ENCODE data around the gene IL6. TPM values are rescaled to one million over a fixed set of nuclear protein-coding genes. Genes with fewer than 3 reads are reported as not detected.

The IL6 gene
- total and polyA plus RNA-seq, 10 of the 15 experiments (the other 5 are each of a cell fraction or from before 2014, with no cell fraction given): not detected

GRCh38 chr7:22730921-22731654 is 4.1 kb downstream of the IL6 start:
- POLR2A ChIA-PET: no interaction called here
- H3K9me3 ChIP-seq (replicated peaks; ENCODE audit: control insufficient read depth, insufficient read depth, low read length): no peaks in the 10 kb centered on the region; the same call in 2 of the 3 replicates
- peaks cover 5% of the 10 kb centered on the region in 2 experiments for H3K27me3 ChIP-seq (replicated peaks in 1 of 2; ENCODE audit: control insufficient read depth in 2 of 2, insufficient read depth in 2 of 2, low read length in 1 of 2)
- H3K36me3 ChIP-seq (ENCODE audit: control insufficient read depth in 2 of 2, insufficient read depth in 2 of 2, low read length in 1 of 2): no peaks in the 10 kb centered on the region
- no peaks in the 10 kb centered on the region for H4K20me1 ChIP-seq (ENCODE audit: control insufficient read depth, insufficient read depth)
- ATAC-seq (no peak), DNase-seq (ENCODE audit: low read depth, low spot score) (no peak), FAIRE-seq (no peak)
- RAD21 ChIA-PET (ENCODE audit: unreplicated experiment): no interaction called here
- no peak overlapping the region for H2AFZ ChIP-seq (ENCODE audit: control insufficient read depth, low read depth, low read length)
- no peaks in the 10 kb centered on the region for H3K79me2 ChIP-seq (ENCODE audit: control insufficient read depth, insufficient read depth, low read length)
- BruUV-seq (replicated peaks): no TSS peak
- H3K27ac ChIP-seq (ENCODE audit: control insufficient read depth, insufficient read depth): no peak overlapping the region
- no peak overlapping the region for H3K4me2 ChIP-seq (ENCODE audit: control insufficient read depth, insufficient read depth)
- no peak overlapping the region for H3K4me3 ChIP-seq
- no peaks in the 10 kb centered on the region; the same call in 1 of the 2 replicates for H3K4me1 ChIP-seq (ENCODE audit: control insufficient read depth, insufficient read depth, low read length)
- no peak overlapping the region for H3K9ac ChIP-seq (ENCODE audit: control insufficient read depth, insufficient read depth, low read length)
- CTCF ChIA-PET: interaction anchor here (1.3 to 4.1 kb wide), 3 partner anchors 167 to 324 kb away, joined by 3 to 29 read pairs (median 7); no protein-coding TSS in a partner anchor
- in situ Hi-C loops (cut with MboI) (loop anchor here (25.0 kb wide), 1 partner anchor 619 kb away; no protein-coding TSS in a partner anchor), intact Hi-C loops (cut with micrococcal nuclease; ENCODE audit: unreplicated experiment) (no loop called here)
- SMC1A ChIA-PET (ENCODE audit: uncharacterized antibody, unreplicated experiment): no interaction called here
- TF ChIP-seq CBFB (IDR thresholded peaks at IDR 0.05; ENCODE audit: low read depth) (no peak), TARDBP (IDR thresholded peaks at IDR 0.05; ENCODE audit: borderline replicate concordance) (no peak), CEBPZ (IDR thresholded peaks at IDR 0.05; ENCODE audit: low read depth, low read length) (no peak), SREBF1 (IDR thresholded peaks at IDR 0.05; ENCODE audit: low read length) (no peak), ZBTB11 (CRISPR knock-in tag; IDR thresholded peaks at IDR 0.05) (no peak), CREB1 (IDR thresholded peaks at IDR 0.05; ENCODE audit: low read depth) (no peak), KLF5 (IDR thresholded peaks at IDR 0.05; ENCODE audit: partially characterized antibody) (no peak), PAX8 (IDR thresholded peaks at IDR 0.05) (no peak)
- WGBS (ENCODE audit: insufficient coverage, insufficient replicate concordance, low lambda C conversion rate, missing lambda C conversion rate): 20% methylated on average over 5 of the region's 5 CpGs
